GM23248 (cell line): Measurements from ENCODE around the gene CCNY. TPM values are rescaled to one million over a fixed set of nuclear protein-coding genes. Genes with fewer than 3 reads are reported as not detected.
A peak's percentile ranks its signal among the peaks of the same experiment; 100 is the strongest.

Experiments
- DNase-seq: peaks from one replicate; pipeline ENCODE4 v3.0.0-alpha.2; 2015
- H2AFZ ChIP-seq: fragments of 200-600 bp; sonication (generic); 2 replicates; pipeline ENCODE4 v1.6.1; 2016; ENCODE audit warnings: antibody characterized with exemption
- H3F3A ChIP-seq: fragments of 200-600 bp; sonication (generic); 2 replicates; pipeline ENCODE4 v1.6.1; 2016; ENCODE audit warnings: mild to moderate bottlenecking, antibody characterized with exemption, mixed run types; ENCODE audit not compliant: insufficient read depth
- H3K27ac ChIP-seq: fragments of 200-600 bp; sonication (generic); 2 replicates; pipeline ENCODE4 v1.5.1; 2016; ENCODE audit warnings: mild to moderate bottlenecking
- H3K27me3 ChIP-seq: fragments of 200-600 bp; sonication (generic); replicated peaks from 2 replicates; pipeline ENCODE4 v1.6.1; 2016; ENCODE audit warnings: mild to moderate bottlenecking; ENCODE audit not compliant: insufficient read depth
- H3K36me3 ChIP-seq: fragments of 200-600 bp; sonication (generic); 2 replicates; pipeline ENCODE4 v1.6.1; 2016; ENCODE audit warnings: low read depth, mild to moderate bottlenecking
- H3K4me1 ChIP-seq: fragments of 200-600 bp; sonication (generic); 2 replicates; pipeline ENCODE4 v1.6.1; 2016; ENCODE audit warnings: mild to moderate bottlenecking; ENCODE audit not compliant: insufficient read depth
- H3K4me2 ChIP-seq: fragments of 200-600 bp; sonication (generic); one replicate; pipeline ENCODE4 v1.6.1; 2016; ENCODE audit warnings: mild to moderate bottlenecking; ENCODE audit not compliant: unreplicated experiment
- H3K4me3 ChIP-seq: fragments of 200-600 bp; sonication (generic); 2 replicates; pipeline ENCODE4 v1.5.1; 2016; ENCODE audit warnings: mild to moderate bottlenecking
- H3K79me2 ChIP-seq: fragments of 200-600 bp; sonication (generic); 2 replicates; pipeline ENCODE4 v1.6.1; 2016; ENCODE audit warnings: mild to moderate bottlenecking; ENCODE audit not compliant: insufficient read depth
- H3K9ac ChIP-seq: fragments of 200-600 bp; sonication (generic); 2 replicates; pipeline ENCODE4 v1.6.1; 2016; ENCODE audit warnings: mild to moderate bottlenecking
- H3K9me2 ChIP-seq: fragments of 200-600 bp; sonication (generic); 2 replicates; pipeline ENCODE4 v1.6.1; 2016; ENCODE audit warnings: mixed run types, mild to moderate bottlenecking, moderate library complexity; ENCODE audit not compliant: insufficient read depth
- H3K9me3 ChIP-seq: fragments of 200-600 bp; sonication (generic); one replicate; pipeline ENCODE4 v1.6.1; 2017; ENCODE audit warnings: low read depth
- H4K20me1 ChIP-seq: fragments of 200-600 bp; sonication (generic); 2 replicates; pipeline ENCODE4 v1.6.0; 2016; ENCODE audit not compliant: insufficient read depth
- EZH2 ChIP-seq: fragments of 200-600 bp; sonication (generic); IDR thresholded peaks from 2 replicates; pipeline ENCODE4 v1.6.1; 2018; ENCODE audit warnings: antibody characterized with exemption, mild to moderate bottlenecking; ENCODE audit not compliant: insufficient read depth, poor library complexity, severe bottlenecking
- EZH2phosphoT487 ChIP-seq: fragments of 200-600 bp; sonication (generic); IDR thresholded peaks from 2 replicates; pipeline ENCODE4 v1.6.1; 2018; ENCODE audit warnings: antibody characterized with exemption, moderate library complexity, mild to moderate bottlenecking, low read depth; ENCODE audit not compliant: insufficient read depth
- WGBS, 2 experiments: methylation state at CpG; one replicate each; pipeline ENCODE4 v1.1.6; 2015 to 2017; ENCODE audit warnings: low lambda C conversion rate in 2 of 2, low coverage in 1 of 2; ENCODE audit errors: missing lambda C conversion rate in 2 of 2; 5-methylcytosine and 5-hydroxymethylcytosine counted together
- in situ Hi-C: fragments of 300-500 bp; cut with MboI; formaldehyde crosslinking; loops from 2 replicates; pipeline ENCODE4 v1.15.0; 2020
- polyA plus RNA-seq: library from polyadenylated mRNA; unstranded; fragments of >200 nt; fragmentation: Nextera tagmentation; extraction: Ambion mirVana; gene quantifications from 2 replicates; pipeline ENCODE4 v1.2.1, GENCODE V29; 2016
- total RNA-seq: library from RNA; depleted of rRNA; stranded (reverse); fragments of >200 nt; shearing (Covaris generic); gene quantifications from 2 replicates; pipeline ENCODE4 v1.2.3, GENCODE V29; 2014

The CCNY gene
- total and polyA plus RNA-seq, 2 experiments from 2014 or later: 12.8 to 70.4 TPM

DNA sequence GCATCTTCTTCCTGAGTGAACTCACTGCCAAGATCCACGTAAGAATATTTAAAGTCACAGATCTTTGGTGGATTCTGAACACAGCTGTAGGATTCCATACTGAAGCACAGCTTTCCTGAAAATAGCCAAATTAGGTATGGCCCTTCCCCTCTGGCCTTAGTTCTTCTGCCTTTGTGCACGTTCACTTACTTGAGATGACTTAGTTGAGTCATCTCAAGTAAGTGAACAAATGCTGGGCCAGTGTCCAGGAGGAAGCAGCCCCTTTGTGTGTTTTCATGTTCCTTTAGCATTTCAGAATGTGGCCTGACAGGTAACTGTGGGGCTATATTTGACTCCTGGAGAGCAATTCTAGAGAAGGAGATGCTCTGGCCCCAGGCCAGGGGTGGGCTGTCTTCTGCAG, 51.5 kb downstream of the CCNY start:
- Histone ChIP-seq H3K4me2 (no peak overlapping the region), H2AFZ (no peak overlapping the region), H3K27ac (no peak overlapping the region), H4K20me1 (0 out of 2 replicates have a peak, but pooled peaks cover 14% of the 10 kb centered on the region), H3K36me3 (no peaks in the 10 kb centered on the region), H3K9me3 (no peaks in the 10 kb centered on the region), H3F3A (peaks cover 19% of the 10 kb centered on the region; the same call in 1 of the 2 replicates), H3K27me3 (no peaks in the 10 kb centered on the region), H3K9ac (no peak overlapping the region), H3K4me3 (no peak overlapping the region), H3K79me2 (peaks cover 100% of the 10 kb centered on the region), H3K9me2 (no peaks in the 10 kb centered on the region), H3K4me1 (peaks cover 23% of the 10 kb centered on the region)
- TF ChIP-seq EZH2: no peak
- peak; percentile 75 for DNase-seq
- in situ Hi-C loops: no loop called here
- WGBS, 2 experiments: 27 to 39% methylated on average over 2 of the region's 2 CpGs

DNA sequence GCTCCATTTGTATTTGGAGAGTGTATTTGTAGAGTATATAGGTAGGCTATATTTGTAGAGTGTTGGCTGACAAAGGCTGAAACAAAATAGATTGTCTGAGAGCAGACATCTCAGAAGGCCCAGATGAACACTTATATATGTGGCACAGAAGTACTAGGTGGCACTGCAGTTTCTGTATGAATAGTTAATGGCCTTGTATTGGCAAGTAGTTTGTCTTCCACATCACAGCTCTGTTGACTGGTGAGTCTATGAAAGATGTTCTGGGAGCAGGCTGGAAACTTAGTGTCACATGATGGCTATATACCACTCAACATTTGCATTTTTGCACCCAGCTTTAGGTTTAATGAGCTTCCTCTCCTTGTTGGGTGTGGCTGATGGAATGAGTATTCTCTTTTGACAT, 51.9 kb downstream of the CCNY start:
- peaks cover 23% of the 10 kb centered on the region for H3K4me1 ChIP-seq
- no peak overlapping the region for H3K4me2 ChIP-seq
- H3K9ac ChIP-seq: no peak overlapping the region
- in situ Hi-C loops: no loop called here
- no peak overlapping the region for H2AFZ ChIP-seq
- H4K20me1 ChIP-seq: 0 out of 2 replicates have a peak, but pooled peaks cover 14% of the 10 kb centered on the region
- H3F3A ChIP-seq: peaks cover 19% of the 10 kb centered on the region; the same call in 1 of the 2 replicates
- TF ChIP-seq EZH2 (no peak), EZH2phosphoT487 (no peak)
- DNase-seq: no peak
- H3K27ac ChIP-seq: no peak overlapping the region
- peaks cover 100% of the 10 kb centered on the region for H3K79me2 ChIP-seq
- no peaks in the 10 kb centered on the region for H3K36me3 ChIP-seq
- H3K9me3 ChIP-seq: no peaks in the 10 kb centered on the region
- H3K4me3 ChIP-seq: no peak overlapping the region
- H3K27me3 ChIP-seq: no peaks in the 10 kb centered on the region
- H3K9me2 ChIP-seq: no peaks in the 10 kb centered on the region

DNA sequence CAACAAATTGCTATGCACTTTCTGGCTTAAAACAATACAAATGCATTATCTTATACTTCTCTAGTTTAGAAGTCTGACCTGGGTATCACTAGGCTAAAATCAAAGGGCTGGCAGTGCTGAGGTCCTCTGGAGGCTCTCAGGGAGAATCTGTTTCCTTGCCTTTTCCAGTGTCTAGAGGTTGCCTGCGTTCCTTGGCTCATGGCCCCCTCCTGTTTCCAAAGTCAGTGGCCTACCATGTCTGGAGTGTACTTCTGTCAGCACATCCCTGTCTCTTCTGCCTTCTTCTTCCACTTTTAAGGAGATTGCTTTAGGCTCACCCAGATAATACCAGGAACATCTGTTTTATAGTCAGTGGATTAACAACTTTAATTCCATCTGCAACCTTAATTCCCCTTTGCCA, 52.4 kb downstream of the CCNY start:
- no peaks in the 10 kb centered on the region for H3K36me3 ChIP-seq
- H3K27ac ChIP-seq: no peak overlapping the region
- no peaks in the 10 kb centered on the region for H3K9me3 ChIP-seq
- peaks cover 100% of the 10 kb centered on the region for H3K79me2 ChIP-seq
- in situ Hi-C loops: no loop called here
- DNase-seq: no peak
- H3K4me1 ChIP-seq: peaks cover 23% of the 10 kb centered on the region
- TF ChIP-seq EZH2 (no peak), EZH2phosphoT487 (no peak)
- H3K27me3 ChIP-seq: no peaks in the 10 kb centered on the region
- H3F3A ChIP-seq: peaks cover 19% of the 10 kb centered on the region; the same call in 1 of the 2 replicates
- WGBS, 2 experiments: 100% methylated on average over 1 of the region's 1 CpG
- H2AFZ ChIP-seq: no peak overlapping the region
- 0 out of 2 replicates have a peak, but pooled peaks cover 14% of the 10 kb centered on the region for H4K20me1 ChIP-seq
- H3K4me2 ChIP-seq: no peak overlapping the region
- no peak overlapping the region for H3K4me3 ChIP-seq
- no peak overlapping the region for H3K9ac ChIP-seq
- no peaks in the 10 kb centered on the region for H3K9me2 ChIP-seq

DNA sequence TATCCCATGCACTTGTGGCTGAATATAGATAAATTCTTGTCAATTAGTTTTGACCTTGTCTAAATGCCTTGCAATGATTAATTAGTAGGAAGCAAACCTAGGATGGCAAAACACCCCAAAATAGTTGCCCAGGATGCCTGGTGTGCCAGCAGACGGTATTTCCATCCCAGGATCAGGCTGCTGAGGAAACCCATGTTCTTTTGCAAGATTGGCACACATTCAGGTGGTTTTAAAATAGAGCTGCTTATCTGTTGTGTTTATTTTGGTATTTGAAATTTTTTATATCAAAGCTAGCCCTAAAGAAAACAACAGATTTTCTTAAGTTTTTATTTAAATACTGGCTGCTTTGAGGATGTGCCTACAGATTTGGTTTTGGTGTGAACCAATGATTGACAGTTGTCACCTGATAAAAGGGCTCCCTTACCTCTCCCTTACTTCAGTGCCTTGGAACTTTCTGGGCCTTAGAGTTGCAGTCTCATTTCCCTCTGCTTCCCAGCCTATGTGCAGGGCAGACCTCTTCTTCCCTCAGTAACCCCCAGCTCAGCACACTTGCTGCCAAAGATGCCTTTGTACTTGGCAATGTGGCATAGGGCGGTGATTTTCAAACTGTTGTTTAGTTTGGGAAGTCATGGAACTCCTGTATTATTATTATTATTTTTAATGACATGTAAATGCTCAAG, 54.0 kb downstream of the CCNY start:
- in situ Hi-C loops: no loop called here
- 58 to 66% methylated on average over 2 of the region's 2 CpGs for WGBS, 2 experiments
- H3K9me2 ChIP-seq: no peaks in the 10 kb centered on the region
- no peak overlapping the region for H3K4me2 ChIP-seq
- no peaks in the 10 kb centered on the region for H3K27me3 ChIP-seq
- H3K4me1 ChIP-seq: peaks cover 19% of the 10 kb centered on the region
- peaks cover 22% of the 10 kb centered on the region for H4K20me1 ChIP-seq
- H3K36me3 ChIP-seq: no peaks in the 10 kb centered on the region
- H3K9ac ChIP-seq: no peak overlapping the region
- no peak overlapping the region for H2AFZ ChIP-seq
- H3K79me2 ChIP-seq: peaks cover 100% of the 10 kb centered on the region
- H3K9me3 ChIP-seq: no peaks in the 10 kb centered on the region
- H3F3A ChIP-seq: peaks cover 19% of the 10 kb centered on the region; the same call in 1 of the 2 replicates
- no peak overlapping the region for H3K27ac ChIP-seq
- no peak for TF ChIP-seq EZH2phosphoT487
- TF ChIP-seq EZH2: no peak
- no peak overlapping the region for H3K4me3 ChIP-seq
- DNase-seq: no peak
